Smooth muscle cell of the pulmonary artery (primary cell): Measurements from ENCODE around the gene GIT2. TPM values are rescaled to one million over a fixed set of nuclear protein-coding genes. Genes with fewer than 3 reads are reported as not detected.

Source experiments
- total RNA-seq: library from RNA; depleted of rRNA; stranded (reverse); fragments of >200 nt; gene quantifications from 2 replicates; pipeline ENCODE4 v1.2.3, GENCODE V29; 2014

GIT2 gene
- total RNA-seq, result 49.2 and 56.4 TPM in 2 replicates

GRCh38 chr12:109995686-109996482 is at the start of gene GIT2:
TSS of gene GIT2 (minus strand) at chr12:109996368. CDS start at chr12:109996224, 144 bp downstream.

GRCh38 chr12:109998904-109999648 is 2.9 kb upstream of the GIT2 start, which contains the start of gene ANKRD13A:
TSS of gene ANKRD13A (plus strand) at chr12:109999430. CDS start at chr12:109999689, 259 bp downstream.

GRCh38 chr12:109899783-109900751 is 96.1 kb downstream of the GIT2 start, which contains the start of gene TCHP:
TSS of gene TCHP (plus strand) at chr12:109900274. CDS start at chr12:109903027, 2,753 bp downstream.

GRCh38 chr12:109880043-109880931 is 115.9 kb downstream of the GIT2 start, which contains the start of gene GLTP:
TSS of gene GLTP (minus strand) at chr12:109880541. CDS start at chr12:109880374, 167 bp downstream.

Other genes with a start within 250 kb of the GIT2 start
- gene TRPV4, start 163.0 kb downstream of the GIT2 start, total RNA-seq, result 1.3 and 1.4 TPM in 2 replicates
- gene GLTP, start 115.8 kb downstream of the GIT2 start, total RNA-seq, result 52.2 and 58.5 TPM in 2 replicates
- 5.9 and 8.9 TPM in 2 replicates for gene TCHP, start 96.1 kb downstream of the GIT2 start, total RNA-seq
- 62.1 and 64.2 TPM in 2 replicates for gene ANKRD13A, start 3.1 kb upstream of the GIT2 start, total RNA-seq
- 24.8 and 33.5 TPM in 2 replicates for gene C12orf76, start 52.2 kb upstream of the GIT2 start, total RNA-seq
- 13.7 and 15.2 TPM in 2 replicates for gene IFT81, start 128.0 kb upstream of the GIT2 start, total RNA-seq